Measurements from ENCODE around the gene RCL1.

RCL1 gene

GRCh38 chr9:4814913-4815312, 22.2 kb downstream of the RCL1 start:
- FAIRE-seq, result no peak

DNA sequence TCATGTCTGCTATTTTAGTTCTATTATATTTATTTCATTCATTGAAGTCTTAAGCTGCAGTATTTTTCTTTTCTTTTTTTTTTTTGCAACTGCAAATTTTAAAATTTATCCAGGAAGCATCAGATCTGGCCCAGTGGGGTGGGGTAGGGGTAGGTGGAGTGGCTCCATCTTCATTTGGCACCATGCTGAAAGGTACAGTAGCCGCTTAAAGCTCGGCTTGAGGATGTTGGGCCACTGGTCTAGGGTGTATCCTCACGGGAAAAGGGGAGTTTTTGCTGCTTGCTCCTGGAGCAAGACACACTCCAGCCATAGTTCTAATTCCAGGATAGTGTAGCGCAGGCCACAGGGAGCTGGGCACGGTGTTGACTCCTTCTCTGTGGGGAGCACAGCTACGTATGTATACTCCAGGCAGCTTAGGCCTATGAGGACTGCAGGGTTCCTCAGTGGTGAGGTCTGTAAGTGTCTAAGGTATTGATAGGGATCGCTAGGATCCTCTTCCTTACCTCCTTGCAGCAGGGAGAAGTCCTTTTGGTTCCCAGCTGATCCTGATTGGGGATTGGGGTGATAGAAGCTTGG, 22.7 kb downstream of the RCL1 start:
- FAIRE-seq, result no peak

- no peak for FAIRE-seq
These were observed 27.4 kb downstream of the RCL1 start for GRCh38 chr9:4820168-4820567.

DNA sequence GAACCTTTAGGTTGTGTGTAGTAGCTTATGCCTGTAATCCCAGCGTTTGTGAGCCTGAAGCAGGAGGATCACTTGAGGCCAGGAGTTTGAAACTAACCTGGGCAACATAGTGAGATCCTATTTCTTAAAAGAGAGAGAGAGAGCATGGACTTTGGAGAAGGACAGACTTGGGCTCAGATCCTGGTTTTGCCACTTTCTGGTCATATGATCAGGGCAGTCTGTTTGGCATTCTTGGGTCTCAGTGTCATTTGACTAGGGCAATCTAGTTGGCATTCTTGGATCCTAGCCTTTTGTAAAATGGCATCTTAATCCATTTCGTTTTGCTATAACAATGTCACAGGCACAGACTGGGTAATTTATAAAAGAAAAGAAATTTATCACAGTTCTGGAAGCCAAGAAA, 28.4 kb downstream of the RCL1 start:
- no peak for FAIRE-seq

DNA sequence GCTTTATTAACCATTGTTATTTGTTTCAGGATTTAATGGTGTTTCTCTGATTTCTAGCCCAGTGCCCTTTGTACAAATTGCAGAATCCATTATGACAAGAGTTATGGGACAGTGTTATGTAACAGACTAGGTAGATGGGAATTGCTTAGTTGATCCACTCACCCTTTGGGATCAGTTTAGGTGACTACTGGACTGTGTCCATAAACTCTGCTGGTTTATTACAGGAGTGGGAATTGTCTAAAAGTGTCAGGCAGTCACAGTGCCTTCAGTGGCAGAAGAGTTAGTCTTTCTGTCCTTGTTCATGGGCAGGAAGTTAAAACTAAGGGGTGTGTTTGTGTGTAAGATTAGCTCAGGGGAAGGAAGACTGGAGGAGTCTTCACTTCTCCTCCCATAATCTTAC, 29.3 kb downstream of the RCL1 start:
- no peak for FAIRE-seq

DNA sequence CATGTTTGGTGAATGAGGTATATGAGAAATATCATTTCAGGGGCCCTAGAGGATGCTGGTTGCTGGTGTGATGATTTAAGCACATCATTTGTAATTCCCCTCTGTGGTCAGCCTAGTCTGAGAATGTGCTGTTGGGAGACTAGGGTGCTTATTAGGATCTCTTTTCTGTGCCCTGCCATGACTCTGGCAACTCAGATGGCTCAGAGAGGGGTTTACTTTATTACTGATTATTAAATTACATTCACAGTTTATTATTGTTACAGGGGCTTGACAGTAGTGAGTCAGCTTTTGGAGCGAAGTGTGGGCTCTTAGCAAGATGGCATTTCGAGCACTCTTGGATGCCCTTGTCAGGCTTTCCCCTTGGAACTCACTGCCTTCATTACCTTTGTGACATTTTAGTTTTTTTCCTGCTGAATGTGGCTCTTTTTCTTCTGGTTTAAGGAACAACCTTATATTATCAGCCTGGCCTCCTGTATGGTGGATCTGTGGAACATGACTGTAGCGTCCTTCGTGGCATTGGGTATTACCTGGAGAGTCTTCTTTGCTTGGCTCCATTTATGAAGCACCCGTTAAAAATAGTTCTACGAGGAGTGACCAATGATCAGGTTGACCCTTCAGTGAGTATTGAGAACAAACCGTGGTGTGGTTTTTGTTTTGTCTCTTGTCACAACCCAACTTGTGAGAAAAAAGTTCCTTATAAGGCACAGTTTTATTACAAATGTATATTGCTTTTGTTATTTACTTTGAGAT, 33.8 kb downstream of the RCL1 start:
- FAIRE-seq, result no peak

GRCh38 chr9:4827224-4827623, 34.5 kb downstream of the RCL1 start:
- FAIRE-seq, result no peak

- no peak for FAIRE-seq
These were observed 36.0 kb downstream of the RCL1 start for GRCh38 chr9:4828761-4829160.

- FAIRE-seq, result no peak
These were observed 37.2 kb downstream of the RCL1 start for GRCh38 chr9:4829969-4830368.

GRCh38 chr9:4830699-4831098, 38.0 kb downstream of the RCL1 start:
- FAIRE-seq, result no peak

- FAIRE-seq, result no peak
These were observed 38.4 kb downstream of the RCL1 start for GRCh38 chr9:4831119-4831518.

- no peak for FAIRE-seq
These were observed 39.2 kb downstream of the RCL1 start for GRCh38 chr9:4831944-4832343.

GRCh38 chr9:4832786-4833579, 40.2 kb downstream of the RCL1 start:
- no peak for FAIRE-seq

DNA sequence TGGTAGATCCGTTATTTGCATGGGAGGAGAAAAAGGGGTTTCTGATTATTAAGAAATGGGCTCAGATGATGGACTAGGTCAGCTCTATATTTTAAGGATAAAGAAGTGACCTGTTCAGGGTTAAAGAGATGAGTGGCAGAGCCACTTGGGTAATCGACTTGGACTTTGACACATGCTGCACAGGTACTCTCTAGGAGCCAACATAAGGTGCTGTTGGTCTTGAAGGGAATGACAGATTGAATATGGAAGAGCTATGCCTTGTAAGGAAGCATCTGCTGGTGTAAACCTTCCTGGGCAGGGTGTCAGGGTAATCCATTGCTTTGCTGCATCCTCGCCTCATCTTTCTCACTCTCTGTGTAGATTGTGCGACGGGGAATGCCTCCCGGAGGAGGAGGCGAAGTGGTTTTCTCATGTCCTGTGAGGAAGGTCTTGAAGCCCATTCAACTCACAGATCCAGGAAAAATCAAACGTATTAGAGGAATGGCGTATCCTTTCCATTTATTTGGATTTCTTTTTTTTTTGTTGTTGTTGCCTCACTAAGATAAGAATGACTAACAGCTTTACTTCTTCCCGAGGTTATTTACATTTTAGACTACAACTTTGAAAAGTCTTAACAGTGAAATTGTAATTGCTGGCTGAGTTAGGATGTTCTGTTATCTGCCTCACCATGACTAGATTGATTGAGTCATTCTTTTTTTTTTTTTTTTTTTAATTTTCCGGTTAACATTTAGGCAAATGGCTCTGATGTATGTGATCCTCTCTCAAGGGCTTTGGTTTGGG, 41.2 kb downstream of the RCL1 start:
- FAIRE-seq, result no peak

- FAIRE-seq, result no peak
These were observed 43.9 kb downstream of the RCL1 start for GRCh38 chr9:4836676-4837075.

DNA sequence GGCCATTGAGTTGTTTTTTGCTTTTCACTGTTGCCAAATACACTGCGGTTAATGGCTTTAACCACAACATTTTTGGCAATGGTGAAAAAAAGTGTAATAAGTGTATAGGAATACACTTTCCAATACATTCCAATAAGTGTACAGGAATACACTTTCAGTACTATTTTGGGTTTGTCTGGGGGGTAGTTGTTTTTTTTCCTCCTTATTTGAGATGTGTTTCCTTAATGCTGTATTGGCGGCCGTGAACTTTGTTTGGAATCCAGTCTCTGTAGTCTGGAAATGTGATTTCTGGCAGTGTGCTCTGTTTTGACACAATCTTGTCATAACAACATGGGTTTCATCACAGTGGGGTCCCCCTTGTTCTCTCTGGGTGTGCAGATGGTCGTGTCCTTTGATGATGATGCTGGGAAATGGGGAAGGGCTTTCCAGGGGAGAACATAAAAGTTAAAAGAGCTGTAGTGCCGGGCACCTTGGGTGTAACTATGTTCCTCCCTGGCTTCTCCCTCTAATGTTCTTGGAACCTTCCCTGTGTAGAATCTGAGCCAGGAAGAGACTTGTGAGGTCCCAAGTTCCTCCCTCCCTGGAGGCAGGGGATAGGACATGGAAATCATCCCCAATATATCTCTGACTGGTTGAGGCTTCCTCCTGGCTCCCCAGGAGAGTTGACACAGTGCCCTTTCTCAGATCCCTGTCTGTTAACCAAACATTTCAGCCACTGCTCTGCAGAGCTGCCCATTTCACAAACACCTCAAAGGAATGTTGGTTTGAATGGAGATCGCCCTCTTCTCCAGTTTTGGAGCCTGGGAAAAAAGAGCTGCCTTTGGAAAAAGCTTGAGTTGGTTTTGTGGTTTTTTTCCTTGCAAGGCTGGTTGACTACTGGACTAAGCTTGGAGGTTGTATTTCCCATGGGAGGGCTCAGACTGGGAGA, 44.8 kb downstream of the RCL1 start:
- FAIRE-seq, result no peak

DNA sequence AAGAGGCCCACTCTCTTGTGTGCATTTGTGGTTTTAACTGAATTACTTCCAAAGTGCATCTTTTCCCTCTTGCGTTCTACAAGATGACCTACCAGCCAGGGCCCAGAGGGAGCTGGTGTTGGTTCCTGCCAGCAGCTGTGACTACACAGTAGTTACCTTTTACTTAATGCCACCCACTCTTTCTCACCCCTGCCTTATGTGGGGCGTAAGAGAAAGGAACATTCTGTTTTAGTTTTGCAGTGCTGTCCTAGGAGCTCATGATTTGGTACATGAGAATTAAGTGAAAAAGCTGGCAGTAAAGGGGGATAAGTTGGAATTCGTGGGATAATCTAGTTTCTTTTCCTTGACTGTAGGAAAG, 45.4 kb downstream of the RCL1 start:
- no peak for FAIRE-seq

- FAIRE-seq, result no peak
These were observed 46.7 kb downstream of the RCL1 start for GRCh38 chr9:4839470-4839912.

DNA sequence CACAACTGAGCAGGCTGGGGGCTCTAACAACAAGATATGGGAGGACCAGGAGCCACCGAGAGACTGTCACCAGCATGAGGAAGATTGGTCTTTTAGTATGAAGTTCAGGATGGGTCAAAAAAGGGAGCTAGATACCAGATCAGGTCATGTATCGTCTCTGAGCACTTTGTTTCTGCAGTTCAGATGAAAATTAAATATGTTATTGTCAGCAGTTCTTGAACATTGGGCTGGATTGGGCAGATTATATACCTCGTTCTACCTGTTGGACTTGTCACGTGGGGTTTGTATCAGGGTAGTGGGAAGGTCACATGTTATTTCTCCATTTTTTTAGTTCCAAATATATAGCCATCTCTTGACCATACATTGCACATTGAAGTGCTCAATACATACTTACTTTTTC, 47.3 kb downstream of the RCL1 start:
- no peak for FAIRE-seq

DNA sequence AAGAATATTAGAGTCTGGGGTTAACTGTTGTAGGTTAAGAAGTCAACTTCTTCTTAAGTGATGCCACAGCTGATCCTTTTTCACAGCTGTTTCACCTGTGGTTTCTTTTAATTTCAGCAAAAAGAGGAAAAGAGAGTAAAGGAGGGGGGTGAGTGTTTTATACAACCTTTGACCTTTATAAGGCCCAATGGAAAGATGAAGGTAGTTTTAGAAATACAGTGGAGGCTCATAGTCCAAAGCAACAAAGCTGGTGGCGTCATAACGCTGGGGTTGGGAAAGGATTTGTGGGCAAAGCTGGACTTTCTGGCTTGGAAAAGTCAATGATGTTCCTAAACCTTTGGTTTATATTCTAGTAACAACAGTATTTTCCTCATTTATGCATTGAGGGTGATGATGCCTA, 49.5 kb downstream of the RCL1 start:
- FAIRE-seq, result no peak

- FAIRE-seq, result no peak
These were observed 50.0 kb downstream of the RCL1 start for GRCh38 chr9:4842734-4843133.
